Measurements from ENCODE around the gene BIN1. TPM values are rescaled to one million over a fixed set of nuclear protein-coding genes. Genes with fewer than 3 reads are reported as not detected.

BIN1 gene
- total and polyA plus RNA-seq, 2 of the 4 experiments (the other 2 are of a cell fraction) = 18.1 to 25.7 TPM

DNA sequence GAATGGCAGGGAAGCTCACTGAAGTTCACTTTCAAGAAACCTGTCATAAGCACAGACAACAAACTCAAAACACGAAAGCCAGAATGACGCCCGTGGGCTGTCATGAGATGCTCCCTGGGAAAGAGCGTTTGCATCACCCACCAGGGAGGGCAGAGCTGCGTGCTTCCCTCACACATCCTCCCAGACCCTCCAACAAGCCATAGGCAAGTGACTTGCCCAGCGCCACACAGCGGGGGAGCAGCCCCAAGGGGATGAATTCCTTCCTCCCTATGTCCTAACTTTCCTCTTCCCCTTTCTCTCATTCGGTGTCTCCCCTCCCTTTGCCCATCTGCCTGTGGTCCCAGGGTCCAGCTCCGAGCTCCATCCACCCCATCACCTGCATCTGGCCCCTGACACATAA, 10.7 kb downstream of the BIN1 start:
- no peak overlapping the region for H3K9ac ChIP-seq (ENCODE audit: low read depth, low read length)
- ChIA-PET CTCF (interaction anchor here (0.6 to 1.2 kb wide), 2 partner anchors 9 to 29 kb away, joined by 3 read pairs; no protein-coding TSS in a partner anchor), POLR2A (ENCODE audit: unreplicated experiment) (no interaction called here)
- no peak overlapping the region for H3K4me3 ChIP-seq (ENCODE audit: insufficient read depth, low read depth, low read length)
- no peak overlapping the region for H2AK9ac ChIP-seq (replicated peaks; ENCODE audit: low read depth, low read length, poor library complexity)
- no peaks in the 10 kb centered on the region for H3K27me3 ChIP-seq (ENCODE audit: control insufficient read depth, insufficient read depth, low read length)
- dilution Hi-C loops (cut with HindIII; ENCODE audit: low sequenced_read_pairs, unreplicated experiment) = no loop called here
- no peak overlapping the region for H4K8ac ChIP-seq (ENCODE audit: low read depth in 2 of 2, low read length in 2 of 2)
- no peak overlapping the region for H2BK120ac ChIP-seq (ENCODE audit: low read depth, low read length)
- H4K5ac ChIP-seq (ENCODE audit: low read depth, low read length) = no peak overlapping the region
- peak overlapping the region; percentile 33 for H2AK5ac ChIP-seq (ENCODE audit: low read depth, low read length)
- 0 out of 2 replicates have a peak overlapping the region, but pooled peaks have one; percentile 17 for H3K23ac ChIP-seq (ENCODE audit: low read depth, low read length)
- H2BK15ac ChIP-seq (ENCODE audit: low read depth, low read length) = no peak overlapping the region; the same call in 2 of the 3 replicates
- DNase-seq (no peak), ATAC-seq (ENCODE audit: low read depth) (no peak)
- H4K91ac ChIP-seq (ENCODE audit: insufficient read depth, low read depth, low read length) = no peak overlapping the region; the same call in 1 of the 2 replicates
- TF ChIP-seq NFE2L2 (IDR thresholded peaks at IDR 0.05; ENCODE audit: low read depth, low read length) (no peak), RCOR1 (IDR thresholded peaks at IDR 0.05; ENCODE audit: insufficient replicate concordance, low read length) (no peak), FOS (IDR thresholded peaks at IDR 0.05; ENCODE audit: low read depth, low read length) (no peak), MXI1 (IDR thresholded peaks at IDR 0.05; ENCODE audit: borderline replicate concordance, low read depth, low read length) (no peak), POLR2A (IDR thresholded peaks at IDR 0.05; ENCODE audit: low read depth, low read length) (no peak), RFX5 (IDR thresholded peaks at IDR 0.05; ENCODE audit: low read depth, low read length) (no peak), MAZ (IDR thresholded peaks at IDR 0.05; ENCODE audit: borderline replicate concordance, low read depth, low read length) (no peak), CHD1 (IDR thresholded peaks at IDR 0.05; ENCODE audit: low read depth, low read length) (no peak), CEBPB (IDR thresholded peaks at IDR 0.05; ENCODE audit: low read depth, low read length) (no peak), BHLHE40 (IDR thresholded peaks at IDR 0.05; ENCODE audit: low read depth, low read length) (no peak), MAFK (IDR thresholded peaks at IDR 0.05; ENCODE audit: low read depth, low read length) (no peak), RAD21 (IDR thresholded peaks at IDR 0.05; ENCODE audit: low read length) (no peak), SMC3 (IDR thresholded peaks at IDR 0.05; ENCODE audit: low read depth, low read length) (no peak)
- TF ChIP-seq, protein P1, sequence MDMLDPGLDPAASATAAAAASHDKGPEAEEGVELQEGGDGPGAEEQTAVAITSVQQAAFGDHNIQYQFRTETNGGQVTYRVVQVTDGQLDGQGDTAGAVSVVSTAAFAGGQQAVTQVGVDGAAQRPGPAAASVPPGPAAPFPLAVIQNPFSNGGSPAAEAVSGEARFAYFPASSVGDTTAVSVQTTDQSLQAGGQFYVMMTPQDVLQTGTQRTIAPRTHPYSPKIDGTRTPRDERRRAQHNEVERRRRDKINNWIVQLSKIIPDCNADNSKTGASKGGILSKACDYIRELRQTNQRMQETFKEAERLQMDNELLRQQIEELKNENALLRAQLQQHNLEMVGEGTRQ (IDR thresholded peaks at IDR 0.05; ENCODE audit: low read depth, low read length) = no peak
- TF ChIP-seq, protein P2, sequence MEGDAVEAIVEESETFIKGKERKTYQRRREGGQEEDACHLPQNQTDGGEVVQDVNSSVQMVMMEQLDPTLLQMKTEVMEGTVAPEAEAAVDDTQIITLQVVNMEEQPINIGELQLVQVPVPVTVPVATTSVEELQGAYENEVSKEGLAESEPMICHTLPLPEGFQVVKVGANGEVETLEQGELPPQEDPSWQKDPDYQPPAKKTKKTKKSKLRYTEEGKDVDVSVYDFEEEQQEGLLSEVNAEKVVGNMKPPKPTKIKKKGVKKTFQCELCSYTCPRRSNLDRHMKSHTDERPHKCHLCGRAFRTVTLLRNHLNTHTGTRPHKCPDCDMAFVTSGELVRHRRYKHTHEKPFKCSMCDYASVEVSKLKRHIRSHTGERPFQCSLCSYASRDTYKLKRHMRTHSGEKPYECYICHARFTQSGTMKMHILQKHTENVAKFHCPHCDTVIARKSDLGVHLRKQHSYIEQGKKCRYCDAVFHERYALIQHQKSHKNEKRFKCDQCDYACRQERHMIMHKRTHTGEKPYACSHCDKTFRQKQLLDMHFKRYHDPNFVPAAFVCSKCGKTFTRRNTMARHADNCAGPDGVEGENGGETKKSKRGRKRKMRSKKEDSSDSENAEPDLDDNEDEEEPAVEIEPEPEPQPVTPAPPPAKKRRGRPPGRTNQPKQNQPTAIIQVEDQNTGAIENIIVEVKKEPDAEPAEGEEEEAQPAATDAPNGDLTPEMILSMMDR (conservative IDR thresholded peaks at IDR 0.05; ENCODE audit: low read depth, low read length) = no peak
- TF ChIP-seq, protein P3, sequence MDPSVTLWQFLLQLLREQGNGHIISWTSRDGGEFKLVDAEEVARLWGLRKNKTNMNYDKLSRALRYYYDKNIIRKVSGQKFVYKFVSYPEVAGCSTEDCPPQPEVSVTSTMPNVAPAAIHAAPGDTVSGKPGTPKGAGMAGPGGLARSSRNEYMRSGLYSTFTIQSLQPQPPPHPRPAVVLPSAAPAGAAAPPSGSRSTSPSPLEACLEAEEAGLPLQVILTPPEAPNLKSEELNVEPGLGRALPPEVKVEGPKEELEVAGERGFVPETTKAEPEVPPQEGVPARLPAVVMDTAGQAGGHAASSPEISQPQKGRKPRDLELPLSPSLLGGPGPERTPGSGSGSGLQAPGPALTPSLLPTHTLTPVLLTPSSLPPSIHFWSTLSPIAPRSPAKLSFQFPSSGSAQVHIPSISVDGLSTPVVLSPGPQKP (IDR thresholded peaks at IDR 0.05; ENCODE audit: borderline replicate concordance, low read depth, low read length) = no peak
- H3K18ac ChIP-seq (ENCODE audit: low read depth, low read length) = no peak overlapping the region
- no peak overlapping the region for H3K27ac ChIP-seq (ENCODE audit: insufficient read depth, low read length)
- no peak overlapping the region; the same call in 1 of the 2 replicates for H2BK20ac ChIP-seq (ENCODE audit: low read depth, low read length)
- peaks cover 24 to 55% of the 10 kb centered on the region in 2 experiments for H3K79me1 ChIP-seq (ENCODE audit: low read depth in 1 of 2, low read length in 2 of 2)
- intact Hi-C loops (cut with micrococcal nuclease) = no loop called here
- peaks cover 26% of the 10 kb centered on the region for H3K4me1 ChIP-seq (ENCODE audit: control insufficient read depth, insufficient read depth, low read length)
- peaks cover 48% of the 10 kb centered on the region; the same call in 1 of the 2 replicates for H4K20me1 ChIP-seq (ENCODE audit: insufficient read depth, low read length)
- WGBS, 2 experiments (ENCODE audit: extremely low coverage in 2 of 2, insufficient read length in 1 of 2) = 95% methylated on average over 4 of the region's 9 CpGs; no CpG with 5 or more reads in 1 of the 2 experiments
- no peak overlapping the region for H3K4me2 ChIP-seq (ENCODE audit: low read depth, low read length)
- no peak overlapping the region; the same call in 1 of the 2 replicates for H3K14ac ChIP-seq (replicated peaks; ENCODE audit: low read depth, low read length)
- no peaks in the 10 kb centered on the region for H3K36me3 ChIP-seq (ENCODE audit: control insufficient read depth, insufficient read depth, low read length)
- H2BK5ac ChIP-seq (ENCODE audit: low read depth, low read length, poor library complexity, severe bottlenecking) = no peak overlapping the region
- H3K9me3 ChIP-seq (ENCODE audit: control insufficient read depth, insufficient read depth, low read length) = no peaks in the 10 kb centered on the region
- no TSS peak for BruUV-seq (replicated peaks)
- H3K4ac ChIP-seq (ENCODE audit: low read depth, low read length) = no peak overlapping the region; the same call in 1 of the 2 replicates
- H2AFZ ChIP-seq (replicated peaks; ENCODE audit: low read length, poor library complexity) = no peak overlapping the region
- in situ Hi-C loops (cut with MboI; ENCODE audit: low sequenced_read_pairs) = no loop called here
- no peak overlapping the region for H3K56ac ChIP-seq (ENCODE audit: extremely low read depth, insufficient read depth, low read length)
- H3K9me1 ChIP-seq (ENCODE audit: insufficient read depth, low read length) = peaks cover 10% of the 10 kb centered on the region

Data from IMR-90 (cell line).